Type B pancreatic cell (in vitro differentiated cells): ENCODE data around the gene CYP2S1. TPM values are rescaled to one million over a fixed set of nuclear protein-coding genes. Genes with fewer than 3 reads are reported as not detected.
"Not testable (repeated sequence)": the region's sequence is repeated elsewhere in the genome, so short reads cannot be mapped to it uniquely, and the experiment has no call there.

Source experiments
- DNase-seq: peaks from one replicate; pipeline ENCODE4 v3.0.0; 2021; ENCODE audit warnings: mixed read lengths; ENCODE audit not compliant: unreplicated experiment; ENCODE audit errors: extremely low spot score
- H3K27ac Mint-ChIP-seq: 2 replicates; pipeline ENCODE4 v1.8.0; 2021; ENCODE audit warnings: mild to moderate bottlenecking, mixed read lengths
- H3K27me3 Mint-ChIP-seq: 2 replicates; pipeline ENCODE4 v1.8.0; 2021; ENCODE audit warnings: mixed read lengths
- H3K36me3 Mint-ChIP-seq: 2 replicates; pipeline ENCODE4 v1.8.0; 2021; ENCODE audit warnings: mixed read lengths
- H3K4me1 Mint-ChIP-seq: one replicate; pipeline ENCODE4 v1.8.0; 2021; ENCODE audit warnings: mixed read lengths; ENCODE audit not compliant: unreplicated experiment
- H3K4me3 Mint-ChIP-seq: 2 replicates; pipeline ENCODE4 v1.8.0; 2021; ENCODE audit warnings: mild to moderate bottlenecking, mixed read lengths
- H3K9me3 Mint-ChIP-seq: 2 replicates; pipeline ENCODE4 v1.8.0; 2021; ENCODE audit warnings: mixed read lengths
- total RNA-seq: library from RNA; stranded (reverse); gene quantifications from 2 replicates; pipeline ENCODE4 v1.2.1, GENCODE V29; 2021; ENCODE audit warnings: low replicate concordance
- TF ChIP-seq, protein P1 (sequence below): fragments of 200-600 bp; sonication (generic); conservative IDR thresholded peaks from 2 replicates; pipeline ENCODE4 v1.5.0; 2021; ENCODE audit warnings: antibody characterized with exemption, mild to moderate bottlenecking

Gene CYP2S1
- total RNA-seq, 1 donor from 2014 or later, result 33.1 TPM

DNA sequence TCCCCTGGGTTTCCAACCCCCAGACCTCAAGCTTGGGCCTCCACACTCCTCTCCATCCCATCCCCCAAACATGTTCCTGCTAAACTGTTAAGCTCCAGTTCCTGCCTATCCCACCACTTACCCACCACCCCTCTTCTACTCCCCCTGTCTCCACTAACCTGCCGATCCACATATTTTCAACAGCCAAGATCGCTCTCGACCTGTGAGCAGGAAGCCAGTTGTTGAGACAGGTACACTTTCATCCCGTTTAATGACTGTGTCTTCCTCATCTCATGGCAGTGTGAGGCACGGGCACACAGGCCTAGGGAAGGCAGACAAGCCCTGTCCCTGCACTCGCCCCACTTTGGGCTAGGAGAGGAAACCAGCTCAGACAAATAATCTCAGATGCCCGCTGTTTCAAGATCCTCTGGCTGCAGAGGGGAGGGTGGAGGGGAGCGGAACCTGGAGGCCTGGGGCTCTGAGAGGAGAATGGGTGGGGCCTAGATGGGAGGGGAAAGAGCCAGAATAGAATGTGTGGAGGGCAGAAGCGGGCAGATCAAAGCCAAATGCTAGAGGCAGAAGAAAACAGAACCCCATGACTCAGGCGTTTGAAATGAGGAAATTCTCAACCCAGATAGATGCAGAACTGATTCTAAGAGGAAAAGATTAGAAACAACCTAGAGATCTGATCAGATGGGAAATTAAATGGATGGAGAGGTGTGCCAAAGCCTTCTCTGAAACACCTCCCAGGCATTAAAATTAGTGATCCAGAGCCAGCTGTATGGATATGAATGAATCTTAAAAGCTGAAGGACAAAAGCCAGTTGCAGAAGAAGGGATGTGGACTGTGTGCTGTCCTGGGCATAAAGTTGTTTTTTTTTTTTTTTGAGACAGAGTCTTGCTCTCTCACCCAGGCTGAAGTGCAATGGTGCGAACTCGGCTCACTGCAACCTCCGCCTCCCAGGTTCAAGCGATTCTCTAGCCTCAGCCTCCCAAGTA, 16.9 kb upstream of the CYP2S1 start:
- Mint-ChIP-seq H3K4me1 (peaks cover 15% of the 10 kb centered on the region), H3K4me3 (peak overlapping the region; percentile 90), H3K9me3 (peaks cover 8% of the 10 kb centered on the region), H3K27ac (peak overlapping the region; percentile 99), H3K36me3 (peaks cover 3% of the 10 kb centered on the region), H3K27me3 (no peaks in the 10 kb centered on the region)
- no peak for DNase-seq
- TF ChIP-seq, protein P1, sequence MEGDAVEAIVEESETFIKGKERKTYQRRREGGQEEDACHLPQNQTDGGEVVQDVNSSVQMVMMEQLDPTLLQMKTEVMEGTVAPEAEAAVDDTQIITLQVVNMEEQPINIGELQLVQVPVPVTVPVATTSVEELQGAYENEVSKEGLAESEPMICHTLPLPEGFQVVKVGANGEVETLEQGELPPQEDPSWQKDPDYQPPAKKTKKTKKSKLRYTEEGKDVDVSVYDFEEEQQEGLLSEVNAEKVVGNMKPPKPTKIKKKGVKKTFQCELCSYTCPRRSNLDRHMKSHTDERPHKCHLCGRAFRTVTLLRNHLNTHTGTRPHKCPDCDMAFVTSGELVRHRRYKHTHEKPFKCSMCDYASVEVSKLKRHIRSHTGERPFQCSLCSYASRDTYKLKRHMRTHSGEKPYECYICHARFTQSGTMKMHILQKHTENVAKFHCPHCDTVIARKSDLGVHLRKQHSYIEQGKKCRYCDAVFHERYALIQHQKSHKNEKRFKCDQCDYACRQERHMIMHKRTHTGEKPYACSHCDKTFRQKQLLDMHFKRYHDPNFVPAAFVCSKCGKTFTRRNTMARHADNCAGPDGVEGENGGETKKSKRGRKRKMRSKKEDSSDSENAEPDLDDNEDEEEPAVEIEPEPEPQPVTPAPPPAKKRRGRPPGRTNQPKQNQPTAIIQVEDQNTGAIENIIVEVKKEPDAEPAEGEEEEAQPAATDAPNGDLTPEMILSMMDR, result no peak

DNA sequence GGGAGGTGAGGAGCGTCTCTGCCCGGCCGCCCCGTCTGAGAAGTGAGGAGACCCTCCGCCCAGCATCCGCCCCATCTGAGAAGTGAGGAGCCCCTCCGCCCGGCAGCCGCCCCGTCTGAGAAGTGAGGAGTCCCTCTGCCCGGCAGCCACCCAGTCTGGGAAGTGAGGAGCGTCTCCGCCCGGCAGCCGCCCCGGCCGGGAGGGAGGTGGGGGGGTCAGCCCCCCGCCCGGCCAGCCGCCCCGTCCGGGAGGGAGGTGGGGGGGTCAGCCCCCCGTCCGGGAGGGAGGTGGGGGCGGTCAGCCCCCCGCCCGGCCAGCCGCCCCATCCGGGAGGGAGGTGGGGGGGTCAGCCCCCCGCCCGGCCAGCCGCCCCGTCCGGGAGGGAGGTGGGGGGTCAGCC, 12.8 kb upstream of the CYP2S1 start:
- H3K36me3 Mint-ChIP-seq, DNase-seq, H3K9me3 Mint-ChIP-seq, H3K27me3 Mint-ChIP-seq, H3K4me3 Mint-ChIP-seq, H3K27ac Mint-ChIP-seq: not testable (repeated sequence)
- H3K4me1 Mint-ChIP-seq, result peaks cover 15% of the 10 kb centered on the region

DNA sequence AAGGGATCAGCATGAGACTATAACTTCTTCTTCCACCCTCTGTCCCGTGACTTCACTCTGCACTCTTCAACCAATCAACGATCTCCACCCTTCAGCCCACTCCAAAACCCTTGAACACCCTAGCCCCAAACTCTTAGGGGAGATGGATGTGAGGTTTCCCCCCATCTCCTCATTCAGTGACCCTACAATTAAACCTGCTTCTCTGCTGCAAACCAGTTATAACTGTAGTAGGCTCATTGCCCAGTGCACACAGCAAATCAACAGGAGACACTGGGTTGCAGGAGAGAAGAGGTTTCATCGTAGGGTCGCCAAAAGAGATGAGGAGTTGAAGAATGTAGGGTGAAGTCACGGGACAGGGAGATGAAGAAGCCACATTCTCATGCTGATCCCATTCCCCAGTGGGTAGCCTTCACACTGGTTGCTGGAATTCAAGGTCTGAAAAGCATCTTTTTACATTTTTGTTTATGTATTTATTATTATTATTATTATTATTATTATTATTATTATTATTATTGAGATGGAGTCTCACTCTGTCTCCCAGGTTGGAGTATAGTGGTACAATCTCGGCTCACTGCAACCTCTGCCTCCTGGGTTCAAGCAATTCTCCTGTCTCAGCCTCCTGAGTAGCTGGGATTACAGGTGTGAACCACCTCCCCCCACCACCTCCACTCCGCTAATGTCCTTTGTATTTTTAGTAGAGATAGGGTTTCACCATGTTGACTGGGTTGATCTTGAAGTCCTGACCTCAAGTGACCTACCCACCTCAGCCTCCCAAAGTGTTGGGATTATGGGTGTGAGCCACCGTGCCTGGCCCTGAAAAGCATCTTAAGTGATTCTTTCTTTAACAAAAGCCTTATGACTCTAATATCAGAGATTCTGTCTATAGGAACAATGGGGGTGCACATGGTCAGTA, 5.8 kb upstream of the CYP2S1 start:
- no peak overlapping the region for H3K4me3 Mint-ChIP-seq
- TF ChIP-seq, protein P1, result no peak
- H3K4me1 Mint-ChIP-seq, result peaks cover 16% of the 10 kb centered on the region
- H3K27me3 Mint-ChIP-seq, result peaks cover 28% of the 10 kb centered on the region
- H3K9me3 Mint-ChIP-seq, result no peaks in the 10 kb centered on the region
- no peaks in the 10 kb centered on the region for H3K36me3 Mint-ChIP-seq
- H3K27ac Mint-ChIP-seq, result peak overlapping the region; percentile 64
- no peak for DNase-seq

DNA sequence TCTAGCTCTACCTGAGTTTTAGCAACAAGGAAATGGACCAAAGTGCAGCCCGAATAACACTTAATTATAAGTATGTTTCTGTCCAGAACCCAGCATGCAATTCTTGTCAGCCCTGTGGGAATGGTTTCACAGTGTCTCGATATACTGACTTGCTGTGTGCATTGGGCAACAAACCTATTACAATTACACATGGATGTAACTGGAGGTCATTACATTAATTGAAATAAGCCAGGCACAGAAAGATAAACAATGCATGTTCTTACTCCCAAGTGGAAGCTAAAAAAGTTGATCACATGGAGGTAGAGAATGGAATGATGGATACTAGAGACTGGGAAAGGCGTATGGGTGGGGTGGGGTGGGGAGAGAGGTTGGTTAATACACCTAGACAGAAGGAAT, 5.1 kb upstream of the CYP2S1 start:
- Mint-ChIP-seq H3K9me3 (no peaks in the 10 kb centered on the region), H3K27ac (peak overlapping the region; percentile 64), H3K27me3 (peaks cover 34% of the 10 kb centered on the region), H3K4me3 (no peak overlapping the region), H3K4me1 (peaks cover 16% of the 10 kb centered on the region), H3K36me3 (no peaks in the 10 kb centered on the region)
- TF ChIP-seq, protein P1, result no peak
- DNase-seq, result no peak

DNA sequence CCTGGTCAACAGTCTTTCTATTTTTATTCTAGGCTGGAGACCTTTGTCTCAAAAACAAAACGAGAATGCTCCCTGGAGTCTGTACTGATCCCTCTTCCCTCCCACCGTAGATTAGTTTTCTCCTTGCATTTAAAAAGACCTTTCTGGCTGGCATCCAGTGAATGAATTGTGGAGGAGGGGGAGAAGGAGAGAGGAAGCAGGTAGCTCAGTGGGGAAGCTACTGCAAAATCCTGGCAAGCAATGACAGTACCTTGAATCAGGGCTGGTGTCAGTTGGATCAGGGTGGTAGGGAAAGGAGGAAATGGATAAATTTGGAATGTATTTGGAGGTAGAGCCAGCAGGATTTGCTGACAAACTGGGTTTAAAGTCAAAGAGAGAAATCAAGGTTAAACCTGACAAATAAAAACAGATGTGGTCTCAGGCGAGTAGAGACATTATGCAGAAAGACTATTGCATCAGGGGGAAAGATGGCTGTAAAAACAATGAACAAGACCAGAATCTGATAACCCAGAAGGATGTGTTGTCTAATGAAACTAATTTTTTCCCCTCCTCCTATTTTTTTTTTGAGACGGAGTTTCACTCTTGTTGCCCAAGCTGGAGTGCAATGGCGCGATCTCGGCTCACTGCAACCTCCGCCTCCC, 3.5 kb upstream of the CYP2S1 start:
- Mint-ChIP-seq H3K4me3 (peak overlapping the region; percentile 58), H3K9me3 (no peaks in the 10 kb centered on the region), H3K27ac (peak overlapping the region; percentile 70), H3K4me1 (peaks cover 19% of the 10 kb centered on the region), H3K27me3 (peaks cover 45% of the 10 kb centered on the region), H3K36me3 (no peaks in the 10 kb centered on the region)
- DNase-seq, result no peak
- TF ChIP-seq, protein P1, result no peak
